ENCODE results near the gene ASPM. TPM values are rescaled to one million over a fixed set of nuclear protein-coding genes. Genes with fewer than 3 reads are reported as not detected.
"Not testable (repeated sequence)": the region's sequence is repeated elsewhere in the genome, so short reads cannot be mapped to it uniquely, and the experiment has no call there.

The ASPM gene
- total RNA-seq, 1 donor, result 43.6 TPM

GRCh38 chr1:197116156-197116555 is 30.3 kb downstream of the ASPM start:
- no peak for DNase-seq (ENCODE audit: low read depth)
- no peak for TF ChIP-seq CTCF (IDR thresholded peaks at IDR 0.05; ENCODE audit: insufficient read depth, low read depth, low read length)
- H3K4me3 ChIP-seq (ENCODE audit: low read depth, low read length), result no peak overlapping the region

DNA sequence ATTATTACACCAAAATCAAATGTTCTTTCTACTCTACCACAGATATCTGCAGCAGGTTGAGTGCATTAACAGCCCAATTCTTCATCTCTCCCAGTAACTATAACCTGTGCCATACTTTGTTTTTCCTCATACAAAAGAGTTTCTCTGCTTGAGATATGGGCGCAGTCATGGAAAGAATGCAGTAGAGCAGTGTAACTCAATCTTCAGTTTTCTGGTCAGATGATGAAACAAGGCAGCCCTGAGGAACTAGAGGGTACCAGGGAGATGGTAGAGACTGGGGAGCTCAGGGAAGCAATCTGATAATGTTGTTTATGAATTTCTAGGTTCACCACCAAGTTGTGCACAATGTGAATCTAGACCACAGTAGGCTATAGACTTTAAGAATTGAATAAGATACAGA is 39.6 kb downstream of the ASPM start:
- no peak overlapping the region for H3K4me3 ChIP-seq (ENCODE audit: low read depth, low read length)
- TF ChIP-seq CTCF (IDR thresholded peaks at IDR 0.05; ENCODE audit: insufficient read depth, low read depth, low read length), result no peak
- DNase-seq (ENCODE audit: low read depth), result no peak

DNA sequence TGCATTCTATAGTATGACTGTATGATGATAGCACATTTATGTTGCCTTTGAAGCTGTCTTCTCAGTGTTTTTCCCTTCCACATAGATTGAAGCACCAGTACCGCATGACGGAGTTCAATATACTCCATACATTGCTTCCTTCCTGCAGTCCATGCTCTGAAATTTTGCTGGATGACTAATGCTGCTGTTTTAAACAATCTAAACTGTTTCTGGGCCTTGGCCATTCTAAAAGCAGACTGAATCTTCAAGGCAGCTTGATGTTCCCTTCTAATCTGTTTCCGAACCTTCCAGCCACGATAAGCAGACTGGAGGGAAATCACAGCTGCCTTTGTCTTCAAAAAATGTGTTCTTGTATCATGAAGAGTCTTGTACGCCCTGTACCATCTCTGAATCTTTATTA is 43.2 kb downstream of the ASPM start:
- H3K4me3 ChIP-seq (ENCODE audit: low read depth, low read length), result no peak overlapping the region
- no peak for TF ChIP-seq CTCF (IDR thresholded peaks at IDR 0.05; ENCODE audit: insufficient read depth, low read depth, low read length)
- peak; percentile 49 for DNase-seq (ENCODE audit: low read depth)

DNA sequence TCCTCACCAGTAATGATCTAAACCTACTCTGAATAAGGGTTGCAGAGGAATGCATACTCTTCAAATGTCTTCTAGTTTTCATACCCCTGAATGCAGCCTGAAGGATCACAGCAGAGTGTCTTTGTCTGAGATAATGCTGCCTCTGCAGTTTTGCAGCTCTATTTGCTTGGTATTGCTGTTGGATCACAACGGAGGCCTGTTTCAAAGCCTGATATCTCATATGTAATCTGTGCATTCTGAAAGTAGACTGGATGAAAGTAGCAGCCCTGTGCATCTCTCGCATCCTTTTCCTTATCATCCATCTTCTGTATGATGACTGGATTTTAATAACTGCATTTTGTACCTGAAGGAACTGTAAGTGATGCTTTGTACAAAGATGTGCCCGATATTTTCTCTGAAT is 44.5 kb downstream of the ASPM start:
- no peak for DNase-seq (ENCODE audit: low read depth)
- H3K4me3 ChIP-seq (ENCODE audit: low read depth, low read length), result no peak overlapping the region
- no peak for TF ChIP-seq CTCF (IDR thresholded peaks at IDR 0.05; ENCODE audit: insufficient read depth, low read depth, low read length)

DNA sequence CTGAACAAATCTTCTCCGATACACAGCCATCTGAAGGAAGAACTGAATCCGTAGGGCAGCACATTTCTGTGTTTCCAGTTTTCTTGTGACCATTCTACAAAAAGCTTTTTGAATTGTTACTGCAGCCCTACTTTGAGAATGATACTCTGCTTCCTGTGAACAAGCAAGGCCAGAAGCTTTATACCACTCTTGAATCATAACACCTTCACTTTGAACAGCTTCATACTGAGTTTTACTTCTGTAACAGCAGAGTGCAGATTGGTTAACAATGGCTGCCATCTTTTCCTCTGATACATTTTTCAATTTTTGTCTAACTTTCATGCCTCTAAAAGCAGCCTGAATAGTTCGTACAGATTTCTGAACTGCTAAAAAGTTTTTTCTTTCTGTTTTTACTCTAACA is 45.8 kb downstream of the ASPM start:
- no peak overlapping the region for H3K4me3 ChIP-seq (ENCODE audit: low read depth, low read length)
- no peak for TF ChIP-seq CTCF (IDR thresholded peaks at IDR 0.05; ENCODE audit: insufficient read depth, low read depth, low read length)
- peak; percentile 4 for DNase-seq (ENCODE audit: low read depth)

DNA sequence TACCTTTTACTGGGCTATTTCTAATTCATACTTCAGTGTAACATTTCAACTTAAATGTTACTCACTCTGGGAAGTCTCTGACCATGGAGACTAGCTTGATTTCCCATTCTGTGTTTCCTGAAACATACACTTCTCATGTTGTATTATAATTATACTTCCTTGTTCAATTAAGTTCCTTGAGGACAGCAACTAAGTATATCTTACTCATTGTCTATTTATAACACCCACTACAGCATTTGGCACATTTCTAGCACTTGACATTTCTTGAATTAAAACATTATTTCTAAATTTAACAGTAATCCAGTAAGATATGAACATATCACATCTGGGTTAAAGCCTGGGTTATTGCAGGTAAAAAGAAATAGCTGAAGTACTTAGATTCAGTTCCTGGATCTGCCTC is 47.0 kb downstream of the ASPM start:
- no peak for DNase-seq (ENCODE audit: low read depth)
- H3K4me3 ChIP-seq (ENCODE audit: low read depth, low read length), result no peak overlapping the region
- TF ChIP-seq CTCF (IDR thresholded peaks at IDR 0.05; ENCODE audit: insufficient read depth, low read depth, low read length), result no peak

- not testable (repeated sequence) for DNase-seq (ENCODE audit: low read depth); H3K4me3 ChIP-seq (ENCODE audit: low read depth, low read length)
Measured at GRCh38 chr1:197096971-197097370, 49.5 kb downstream of the ASPM start.
